GM19238 (cell line): ENCODE measurements around the gene RPL27A.

ENCODE experiments used
- DNase-seq: peaks from one replicate; pipeline ENCODE4 v3.0.0; 2011; ENCODE audit warnings: low spot score; ENCODE audit not compliant: insufficient read length

Gene RPL27A

GRCh38 chr11:8698917-8699441 is 16.4 kb downstream of the RPL27A start:
- DNase-seq = no peak

GRCh38 chr11:8699903-8700302 is 17.3 kb downstream of the RPL27A start:
- no peak for DNase-seq

- DNase-seq = no peak
Measured at GRCh38 chr11:8701891-8702597, 19.5 kb downstream of the RPL27A start.

GRCh38 chr11:8702598-8702915 is 20.0 kb downstream of the RPL27A start:
- DNase-seq = no peak

- DNase-seq = no peak
Measured at GRCh38 chr11:8704136-8704535, 21.5 kb downstream of the RPL27A start.

- no peak for DNase-seq
Measured at GRCh38 chr11:8705146-8705545, 22.6 kb downstream of the RPL27A start.

GRCh38 chr11:8706673-8707432 is 24.3 kb downstream of the RPL27A start:
- no peak for DNase-seq

GRCh38 chr11:8707541-8708191 is 25.1 kb downstream of the RPL27A start:
- no peak for DNase-seq

GRCh38 chr11:8709002-8709672 is 26.5 kb downstream of the RPL27A start:
- no peak for DNase-seq

GRCh38 chr11:8709777-8710176 is 27.2 kb downstream of the RPL27A start:
- DNase-seq = no peak

- DNase-seq = no peak
Measured at GRCh38 chr11:8711895-8712442, 29.4 kb downstream of the RPL27A start.

GRCh38 chr11:8712506-8712905 is 29.9 kb downstream of the RPL27A start:
- DNase-seq = no peak

- DNase-seq = no peak
Measured at GRCh38 chr11:8713760-8714454, 31.3 kb downstream of the RPL27A start.

- no peak for DNase-seq
Measured at GRCh38 chr11:8714622-8715225, 32.1 kb downstream of the RPL27A start.

- no peak for DNase-seq
Measured at GRCh38 chr11:8715501-8715900, 32.9 kb downstream of the RPL27A start.

GRCh38 chr11:8717544-8717875 is 34.9 kb downstream of the RPL27A start:
- no peak for DNase-seq

- peak; percentile 20 for DNase-seq
Measured at GRCh38 chr11:8717876-8718753, 35.5 kb downstream of the RPL27A start.

- DNase-seq = no peak
Measured at GRCh38 chr11:8719211-8719649, 36.6 kb downstream of the RPL27A start.

- no peak for DNase-seq
Measured at GRCh38 chr11:8719721-8720120, 37.1 kb downstream of the RPL27A start.

GRCh38 chr11:8720352-8720751 is 37.8 kb downstream of the RPL27A start:
- DNase-seq = no peak
